SK-N-SH treated with all-trans-retinoic acid at 6 μM for 48 hours (cell line): ENCODE data around the gene CENPT.
A peak's percentile ranks its signal among the peaks of the same experiment; 100 is the strongest.

Experiments used
- ATAC-seq: fragments of 200-7000 bp; cut with Tn5 transposase; 3 replicates; pipeline ENCODE4 v1.9.1; 2020; ENCODE audit warnings: mild to moderate bottlenecking, moderate library complexity
- ARNTL ChIP-seq: fragments of 450-650 bp; formaldehyde crosslinking; IDR thresholded peaks from 2 replicates; pipeline ENCODE4 v1.5.0; 2020; ENCODE audit warnings: low read depth, mild to moderate bottlenecking, moderate library complexity, borderline replicate concordance
- BACH2 ChIP-seq: fragments of 250-450 bp; sonication (Bioruptor Pico); IDR thresholded peaks from 2 replicates; pipeline ENCODE4 v1.9.0; 2021; ENCODE audit warnings: mild to moderate bottlenecking, borderline replicate concordance
- CSDC2 ChIP-seq: fragments of 250-450 bp; sonication (Bioruptor Pico); IDR thresholded peaks from 2 replicates; pipeline ENCODE4 v1.5.0; 2020; ENCODE audit warnings: mild to moderate bottlenecking, moderate library complexity
- ESRRG ChIP-seq: fragments of 250-450 bp; sonication (Bioruptor Pico); IDR thresholded peaks from 2 replicates; pipeline ENCODE4 v1.6.1; 2021; ENCODE audit warnings: mild to moderate bottlenecking
- GLIS3 ChIP-seq: fragments of 250-450 bp; sonication (Bioruptor Pico); IDR thresholded peaks from 2 replicates; pipeline ENCODE4 v1.5.0; 2020; ENCODE audit warnings: mild to moderate bottlenecking, moderate library complexity
- RARB ChIP-seq: fragments of 250-450 bp; sonication (Bioruptor Pico); IDR thresholded peaks from 2 replicates; pipeline ENCODE4 v1.8.0; 2021; ENCODE audit warnings: mild to moderate bottlenecking, moderate library complexity
- SNAI2 ChIP-seq: fragments of 250-450 bp; sonication (Bioruptor Pico); IDR thresholded peaks from 2 replicates; pipeline ENCODE4 v1.5.0; 2020; ENCODE audit warnings: mild to moderate bottlenecking, moderate library complexity
- TCF4 ChIP-seq: fragments of 250-450 bp; sonication (Bioruptor Pico); IDR thresholded peaks from 2 replicates; pipeline ENCODE4 v1.8.0; 2021; ENCODE audit warnings: mild to moderate bottlenecking, moderate library complexity, borderline replicate concordance
- TOX ChIP-seq: fragments of 250-450 bp; sonication (Bioruptor Pico); IDR thresholded peaks from 2 replicates; pipeline ENCODE4 v1.8.0; 2021; ENCODE audit warnings: mild to moderate bottlenecking, moderate library complexity, borderline replicate concordance
- ZC3H10 ChIP-seq: fragments of 250-450 bp; sonication (Bioruptor Pico); IDR thresholded peaks from 2 replicates; pipeline ENCODE4 v1.5.1; 2021; ENCODE audit warnings: mild to moderate bottlenecking, moderate library complexity
- ZFP30 ChIP-seq: fragments of 450-650 bp; formaldehyde crosslinking; IDR thresholded peaks from 2 replicates; pipeline ENCODE4 v1.5.0; 2022; ENCODE audit warnings: mild to moderate bottlenecking, moderate library complexity
- ZNF565 ChIP-seq: fragments of 450-650 bp; formaldehyde crosslinking; conservative IDR thresholded peaks from 2 replicates; pipeline ENCODE4 v1.5.0; 2020; ENCODE audit warnings: low read depth, mild to moderate bottlenecking, moderate library complexity
- ZNF70 ChIP-seq: fragments of 450-650 bp; formaldehyde crosslinking; IDR thresholded peaks from 2 replicates; pipeline ENCODE4 v1.5.0; 2020; ENCODE audit warnings: mild to moderate bottlenecking, moderate library complexity
- ZNF8 ChIP-seq: fragments of 450-650 bp; formaldehyde crosslinking; IDR thresholded peaks from 2 replicates; pipeline ENCODE4 v1.5.0; 2020; ENCODE audit warnings: mild to moderate bottlenecking, moderate library complexity
- TF ChIP-seq, protein P1 (sequence below): fragments of 250-450 bp; sonication (Bioruptor Pico); IDR thresholded peaks from 2 replicates; pipeline ENCODE4 v1.8.0; 2021; ENCODE audit warnings: low read depth, mild to moderate bottlenecking, moderate library complexity, borderline replicate concordance
- TF ChIP-seq, protein P2 (sequence below): fragments of 250-450 bp; sonication (Bioruptor Pico); IDR thresholded peaks from 2 replicates; pipeline ENCODE4 v1.5.1; 2020; ENCODE audit warnings: low read depth, mild to moderate bottlenecking, moderate library complexity
- TF ChIP-seq, protein P3 (sequence below): fragments of 250-450 bp; sonication (Bioruptor Pico); IDR thresholded peaks from 2 replicates; pipeline ENCODE4 v1.8.0; 2020; ENCODE audit warnings: mild to moderate bottlenecking, moderate library complexity, borderline replicate concordance
- TF ChIP-seq, protein P4 (sequence below): fragments of 250-450 bp; sonication (Bioruptor Pico); IDR thresholded peaks from 2 replicates; pipeline ENCODE4 v1.5.1; 2021; ENCODE audit warnings: mild to moderate bottlenecking, moderate library complexity
- TF ChIP-seq, protein P5 (sequence below): fragments of 250-450 bp; sonication (Bioruptor Pico); IDR thresholded peaks from 2 replicates; pipeline ENCODE4 v1.5.0; 2020; ENCODE audit warnings: mild to moderate bottlenecking, moderate library complexity

The CENPT gene

DNA sequence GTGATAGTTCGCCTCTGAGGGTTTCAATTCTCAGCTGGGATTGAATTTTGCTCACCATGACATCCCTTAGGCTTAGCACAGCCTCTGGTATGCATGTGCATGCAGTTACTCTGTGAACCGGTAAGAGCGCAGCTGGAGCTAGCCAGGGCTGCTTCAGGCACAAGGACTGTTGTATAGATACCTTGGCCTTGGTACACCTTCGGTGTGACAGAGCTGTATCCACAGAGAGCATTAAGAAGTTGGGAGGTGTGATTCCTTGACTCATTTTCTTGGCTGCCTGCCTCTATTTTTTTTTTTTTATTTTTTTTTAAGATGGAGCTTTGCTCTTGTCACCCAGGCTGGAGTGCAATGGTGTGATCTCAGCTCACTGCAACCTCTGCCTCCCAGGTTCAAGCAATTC is 3.0 kb downstream of the CENPT start:
- no peak for TF ChIP-seq ZNF8
- TF ChIP-seq ZNF565 (CRISPR knock-in tag), result no peak
- TF ChIP-seq TOX (CRISPR knock-in tag), result no peak
- TF ChIP-seq, protein P1, sequence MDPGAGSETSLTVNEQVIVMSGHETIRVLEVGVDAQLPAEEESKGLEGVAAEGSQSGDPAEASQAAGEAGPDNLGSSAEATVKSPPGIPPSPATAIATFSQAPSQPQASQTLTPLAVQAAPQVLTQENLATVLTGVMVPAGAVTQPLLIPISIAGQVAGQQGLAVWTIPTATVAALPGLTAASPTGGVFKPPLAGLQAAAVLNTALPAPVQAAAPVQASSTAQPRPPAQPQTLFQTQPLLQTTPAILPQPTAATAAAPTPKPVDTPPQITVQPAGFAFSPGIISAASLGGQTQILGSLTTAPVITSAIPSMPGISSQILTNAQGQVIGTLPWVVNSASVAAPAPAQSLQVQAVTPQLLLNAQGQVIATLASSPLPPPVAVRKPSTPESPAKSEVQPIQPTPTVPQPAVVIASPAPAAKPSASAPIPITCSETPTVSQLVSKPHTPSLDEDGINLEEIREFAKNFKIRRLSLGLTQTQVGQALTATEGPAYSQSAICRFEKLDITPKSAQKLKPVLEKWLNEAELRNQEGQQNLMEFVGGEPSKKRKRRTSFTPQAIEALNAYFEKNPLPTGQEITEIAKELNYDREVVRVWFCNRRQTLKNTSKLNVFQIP (CRISPR knock-in tag), result no peak
- TF ChIP-seq ZNF70, result no peak
- TF ChIP-seq, protein P2, sequence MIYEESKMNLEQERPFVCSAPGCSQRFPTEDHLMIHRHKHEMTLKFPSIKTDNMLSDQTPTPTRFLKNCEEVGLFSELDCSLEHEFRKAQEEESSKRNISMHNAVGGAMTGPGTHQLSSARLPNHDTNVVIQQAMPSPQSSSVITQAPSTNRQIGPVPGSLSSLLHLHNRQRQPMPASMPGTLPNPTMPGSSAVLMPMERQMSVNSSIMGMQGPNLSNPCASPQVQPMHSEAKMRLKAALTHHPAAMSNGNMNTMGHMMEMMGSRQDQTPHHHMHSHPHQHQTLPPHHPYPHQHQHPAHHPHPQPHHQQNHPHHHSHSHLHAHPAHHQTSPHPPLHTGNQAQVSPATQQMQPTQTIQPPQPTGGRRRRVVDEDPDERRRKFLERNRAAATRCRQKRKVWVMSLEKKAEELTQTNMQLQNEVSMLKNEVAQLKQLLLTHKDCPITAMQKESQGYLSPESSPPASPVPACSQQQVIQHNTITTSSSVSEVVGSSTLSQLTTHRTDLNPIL (CRISPR knock-in tag), result no peak
- TF ChIP-seq ESRRG (CRISPR knock-in tag), result no peak
- TF ChIP-seq, protein P3, sequence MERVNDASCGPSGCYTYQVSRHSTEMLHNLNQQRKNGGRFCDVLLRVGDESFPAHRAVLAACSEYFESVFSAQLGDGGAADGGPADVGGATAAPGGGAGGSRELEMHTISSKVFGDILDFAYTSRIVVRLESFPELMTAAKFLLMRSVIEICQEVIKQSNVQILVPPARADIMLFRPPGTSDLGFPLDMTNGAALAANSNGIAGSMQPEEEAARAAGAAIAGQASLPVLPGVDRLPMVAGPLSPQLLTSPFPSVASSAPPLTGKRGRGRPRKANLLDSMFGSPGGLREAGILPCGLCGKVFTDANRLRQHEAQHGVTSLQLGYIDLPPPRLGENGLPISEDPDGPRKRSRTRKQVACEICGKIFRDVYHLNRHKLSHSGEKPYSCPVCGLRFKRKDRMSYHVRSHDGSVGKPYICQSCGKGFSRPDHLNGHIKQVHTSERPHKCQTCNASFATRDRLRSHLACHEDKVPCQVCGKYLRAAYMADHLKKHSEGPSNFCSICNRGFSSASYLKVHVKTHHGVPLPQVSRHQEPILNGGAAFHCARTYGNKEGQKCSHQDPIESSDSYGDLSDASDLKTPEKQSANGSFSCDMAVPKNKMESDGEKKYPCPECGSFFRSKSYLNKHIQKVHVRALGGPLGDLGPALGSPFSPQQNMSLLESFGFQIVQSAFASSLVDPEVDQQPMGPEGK (CRISPR knock-in tag), result no peak
- TF ChIP-seq ZC3H10, result no peak
- TF ChIP-seq, protein P4, sequence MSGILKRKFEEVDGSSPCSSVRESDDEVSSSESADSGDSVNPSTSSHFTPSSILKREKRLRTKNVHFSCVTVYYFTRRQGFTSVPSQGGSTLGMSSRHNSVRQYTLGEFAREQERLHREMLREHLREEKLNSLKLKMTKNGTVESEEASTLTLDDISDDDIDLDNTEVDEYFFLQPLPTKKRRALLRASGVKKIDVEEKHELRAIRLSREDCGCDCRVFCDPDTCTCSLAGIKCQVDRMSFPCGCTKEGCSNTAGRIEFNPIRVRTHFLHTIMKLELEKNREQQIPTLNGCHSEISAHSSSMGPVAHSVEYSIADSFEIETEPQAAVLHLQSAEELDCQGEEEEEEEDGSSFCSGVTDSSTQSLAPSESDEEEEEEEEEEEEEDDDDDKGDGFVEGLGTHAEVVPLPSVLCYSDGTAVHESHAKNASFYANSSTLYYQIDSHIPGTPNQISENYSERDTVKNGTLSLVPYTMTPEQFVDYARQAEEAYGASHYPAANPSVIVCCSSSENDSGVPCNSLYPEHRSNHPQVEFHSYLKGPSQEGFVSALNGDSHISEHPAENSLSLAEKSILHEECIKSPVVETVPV (CRISPR knock-in tag), result no peak
- TF ChIP-seq GLIS3 (CRISPR knock-in tag), result no peak
- TF ChIP-seq, protein P5, sequence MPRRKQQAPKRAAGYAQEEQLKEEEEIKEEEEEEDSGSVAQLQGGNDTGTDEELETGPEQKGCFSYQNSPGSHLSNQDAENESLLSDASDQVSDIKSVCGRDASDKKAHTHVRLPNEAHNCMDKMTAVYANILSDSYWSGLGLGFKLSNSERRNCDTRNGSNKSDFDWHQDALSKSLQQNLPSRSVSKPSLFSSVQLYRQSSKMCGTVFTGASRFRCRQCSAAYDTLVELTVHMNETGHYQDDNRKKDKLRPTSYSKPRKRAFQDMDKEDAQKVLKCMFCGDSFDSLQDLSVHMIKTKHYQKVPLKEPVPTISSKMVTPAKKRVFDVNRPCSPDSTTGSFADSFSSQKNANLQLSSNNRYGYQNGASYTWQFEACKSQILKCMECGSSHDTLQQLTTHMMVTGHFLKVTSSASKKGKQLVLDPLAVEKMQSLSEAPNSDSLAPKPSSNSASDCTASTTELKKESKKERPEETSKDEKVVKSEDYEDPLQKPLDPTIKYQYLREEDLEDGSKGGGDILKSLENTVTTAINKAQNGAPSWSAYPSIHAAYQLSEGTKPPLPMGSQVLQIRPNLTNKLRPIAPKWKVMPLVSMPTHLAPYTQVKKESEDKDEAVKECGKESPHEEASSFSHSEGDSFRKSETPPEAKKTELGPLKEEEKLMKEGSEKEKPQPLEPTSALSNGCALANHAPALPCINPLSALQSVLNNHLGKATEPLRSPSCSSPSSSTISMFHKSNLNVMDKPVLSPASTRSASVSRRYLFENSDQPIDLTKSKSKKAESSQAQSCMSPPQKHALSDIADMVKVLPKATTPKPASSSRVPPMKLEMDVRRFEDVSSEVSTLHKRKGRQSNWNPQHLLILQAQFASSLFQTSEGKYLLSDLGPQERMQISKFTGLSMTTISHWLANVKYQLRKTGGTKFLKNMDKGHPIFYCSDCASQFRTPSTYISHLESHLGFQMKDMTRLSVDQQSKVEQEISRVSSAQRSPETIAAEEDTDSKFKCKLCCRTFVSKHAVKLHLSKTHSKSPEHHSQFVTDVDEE (CRISPR knock-in tag), result no peak
- TF ChIP-seq SNAI2, result no peak
- TF ChIP-seq ZFP30 (CRISPR knock-in tag), result no peak
- TF ChIP-seq RARB, result no peak
- no peak for TF ChIP-seq CSDC2 (CRISPR knock-in tag)
- ATAC-seq, result peak; percentile 22

DNA sequence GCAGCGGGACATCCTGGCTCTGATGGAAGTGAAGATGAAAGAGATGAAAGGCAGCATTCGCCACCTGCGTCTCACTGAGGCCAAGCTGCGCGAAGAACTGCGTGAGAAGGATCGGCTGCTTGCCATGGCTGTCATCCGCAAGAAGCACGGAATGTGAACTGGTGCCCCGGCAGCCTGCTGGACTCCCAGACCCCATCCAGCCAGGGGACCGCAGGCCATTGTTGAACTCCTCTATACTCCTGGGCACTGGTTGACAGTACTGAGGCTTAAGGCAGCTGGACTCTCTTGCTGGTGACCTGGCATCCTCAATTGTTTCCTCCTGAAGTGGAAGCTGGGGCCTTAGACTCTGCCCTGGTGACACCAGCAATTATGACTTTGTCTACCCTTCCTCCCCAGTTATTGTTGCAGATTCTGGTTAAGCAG is 4.1 kb downstream of the CENPT start:
- TF ChIP-seq ZNF70 (no peak), ESRRG (CRISPR knock-in tag) (no peak), BACH2 (CRISPR knock-in tag) (no peak), ZFP30 (CRISPR knock-in tag) (no peak), TOX (CRISPR knock-in tag) (no peak), GLIS3 (CRISPR knock-in tag) (no peak), SNAI2 (no peak), ZNF565 (CRISPR knock-in tag) (no peak), ARNTL (CRISPR knock-in tag) (no peak), TCF4 (CRISPR knock-in tag) (no peak)
- TF ChIP-seq, protein P5 (CRISPR knock-in tag), result no peak
- TF ChIP-seq, protein P4 (CRISPR knock-in tag), result no peak
- TF ChIP-seq, protein P1 (CRISPR knock-in tag), result no peak
- TF ChIP-seq, all 23 proteins: peak for 0

More for the DNA sequence above, 4.1 kb downstream of the CENPT start:
- no peak for ATAC-seq
